HG02884 (cell line): ENCODE data around the gene MT2A.
A peak's percentile ranks its signal among the peaks of the same experiment; 100 is the strongest.
"Not testable (repeated sequence)": the region's sequence is repeated elsewhere in the genome, so short reads cannot be mapped to it uniquely, and the experiment has no call there.

Source experiments
- ATAC-seq: cut with Tn5 transposase; IDR thresholded peaks from one replicate; pipeline ENCODE4 v1.9.1; 2021; ENCODE audit warnings: mild to moderate bottlenecking, moderate library complexity; ENCODE audit not compliant: unreplicated experiment

MT2A gene

GRCh38 chr16:56608043-56608875 lies at the start of gene MT2A:
Gene MT2A, plus strand, starts transcription at chr16:56608584. Its CDS starts 72 bp downstream, at chr16:56608656.
- peak; percentile 87 for ATAC-seq

DNA sequence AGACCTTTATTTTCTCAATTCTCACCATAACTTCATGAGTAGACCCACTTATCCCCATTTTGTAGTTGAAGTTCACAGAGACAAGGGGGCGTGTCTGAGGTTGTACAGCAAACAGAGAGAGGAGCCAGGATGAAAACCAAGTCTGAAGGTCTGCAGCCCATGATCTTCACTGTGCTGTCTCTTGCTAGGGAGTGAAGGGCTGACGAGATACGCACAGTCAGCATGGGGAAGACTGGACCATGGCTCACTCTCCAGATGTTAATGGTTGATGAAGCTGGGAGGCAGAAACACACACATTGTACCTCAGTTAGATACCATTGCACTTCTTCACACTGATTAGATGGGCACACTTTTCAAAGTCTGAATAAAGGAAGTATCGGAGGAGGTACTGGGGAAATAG lies 49.3 kb upstream of the MT2A start:
- no peak for ATAC-seq

DNA sequence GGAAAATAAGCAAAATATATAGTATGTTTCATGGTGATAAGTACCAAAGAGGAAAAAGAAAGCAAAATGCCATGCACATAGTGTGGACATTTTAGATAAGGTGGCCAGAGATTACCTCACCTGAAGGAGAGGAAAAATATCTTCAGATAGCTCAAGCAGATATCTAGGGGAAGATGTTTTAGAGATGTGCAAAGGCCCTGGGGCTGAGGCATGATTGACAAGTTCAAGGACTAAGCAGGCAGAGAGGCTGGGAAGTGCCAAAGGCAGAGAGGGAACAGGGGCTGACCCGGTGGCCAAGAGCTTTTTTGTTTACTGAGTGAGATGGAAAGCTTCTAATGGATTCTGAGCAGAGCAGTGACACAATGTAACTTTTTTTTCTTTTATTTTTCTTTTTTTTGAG lies 47.9 kb upstream of the MT2A start:
- no peak for ATAC-seq

DNA sequence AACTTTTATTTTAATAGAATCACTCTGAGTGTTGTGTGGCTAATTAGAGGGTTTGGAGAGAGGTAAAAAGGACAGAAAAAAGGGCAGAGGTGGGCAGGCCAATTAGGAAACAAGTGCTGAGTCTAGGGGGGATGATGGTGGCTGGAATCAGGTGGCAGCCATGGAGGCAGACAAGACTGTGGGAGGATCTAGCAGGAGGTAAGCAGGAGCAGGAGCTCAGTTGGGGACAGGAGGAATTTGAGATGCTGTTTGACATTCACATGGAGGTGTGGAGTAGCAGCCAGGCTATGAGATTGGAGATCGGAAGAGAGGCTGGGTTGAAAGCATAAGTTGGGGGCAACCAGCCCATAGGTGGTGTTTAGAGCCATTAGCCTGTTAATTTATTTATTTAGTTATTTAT lies 47.3 kb upstream of the MT2A start:
- no peak for ATAC-seq

- no peak for ATAC-seq
These were observed 43.4 kb upstream of the MT2A start, which contains the start of gene MT4 for GRCh38 chr16:56564793-56565477. Gene MT4, plus strand, starts transcription at chr16:56565073. Its CDS starts 56 bp downstream, at chr16:56565129.

DNA sequence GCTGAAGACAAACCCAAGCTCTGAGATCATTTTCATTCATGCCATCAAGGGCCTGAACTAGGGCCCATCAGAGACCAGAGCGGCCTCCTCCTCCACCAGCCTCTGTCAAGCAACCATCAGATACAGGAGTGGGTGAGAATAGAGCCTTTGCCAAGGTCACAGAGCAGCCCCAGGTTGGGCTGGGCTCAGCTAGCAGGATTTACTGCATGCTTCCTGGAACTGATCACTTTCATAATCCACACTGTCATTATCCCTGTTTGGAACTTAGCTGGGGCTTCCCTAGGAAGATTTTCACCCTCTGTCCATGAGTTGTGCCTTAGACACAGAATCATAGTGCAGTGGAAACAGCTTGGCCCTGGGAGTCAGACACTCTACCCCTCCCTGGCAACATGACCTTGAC lies 38.4 kb upstream of the MT2A start:
- ATAC-seq, result no peak

DNA sequence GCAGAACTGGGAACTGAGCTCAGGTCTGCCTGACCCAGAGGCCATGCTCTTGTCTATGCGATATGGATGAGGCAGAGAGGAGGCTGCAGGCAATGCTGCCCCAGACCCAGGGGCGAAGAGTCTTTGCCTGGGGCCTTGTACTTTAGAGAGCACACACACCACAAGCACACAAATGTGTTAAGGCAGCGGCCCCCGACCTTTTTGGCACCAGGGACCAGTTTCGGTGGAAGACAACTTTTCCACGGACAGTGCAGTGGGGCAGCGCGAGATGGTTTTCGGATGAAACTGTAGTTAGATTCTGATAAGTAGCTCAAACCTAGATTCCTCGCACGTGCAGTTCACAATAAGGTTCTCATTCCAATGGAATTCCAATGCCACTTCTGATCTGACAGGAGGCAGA lies 36.9 kb upstream of the MT2A start:
- no peak for ATAC-seq

GRCh38 chr16:56574625-56575024 lies 33.8 kb upstream of the MT2A start:
- ATAC-seq, result no peak

DNA sequence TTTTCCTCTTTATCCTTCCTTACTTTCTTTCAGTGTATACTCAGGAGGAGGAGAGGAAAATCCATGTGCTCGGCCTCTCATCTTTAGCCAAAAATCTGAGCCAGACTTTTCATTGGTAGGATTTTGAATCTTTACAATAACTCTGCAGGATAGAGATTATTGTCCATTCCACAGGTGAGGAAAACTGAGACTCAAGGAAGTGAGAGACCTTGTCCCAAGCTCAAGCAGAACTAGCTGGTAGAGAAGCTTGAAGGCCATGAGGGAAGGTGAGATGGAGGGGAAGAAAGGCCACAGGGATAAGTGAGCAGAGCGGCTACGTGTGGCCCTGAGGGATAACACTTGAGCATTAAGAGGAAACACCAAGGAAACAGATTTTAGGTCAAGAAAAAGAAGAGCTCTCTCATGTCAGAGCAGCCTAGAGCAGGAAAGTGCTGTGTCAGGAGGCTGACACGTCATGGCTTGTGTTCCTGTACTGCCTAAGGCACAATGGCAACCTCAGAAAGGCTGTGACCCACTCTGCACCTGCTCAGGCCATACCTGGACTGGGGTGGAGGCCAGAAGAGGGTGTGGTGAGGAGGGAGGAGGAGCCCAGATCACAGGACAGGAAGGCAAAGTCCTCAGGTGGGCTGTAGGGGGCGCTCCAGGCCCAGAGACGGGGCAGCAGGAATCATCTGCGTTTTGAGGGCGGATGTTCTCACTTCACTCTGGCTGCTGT lies 31.6 kb upstream of the MT2A start:
- peak; percentile 85 for ATAC-seq

DNA sequence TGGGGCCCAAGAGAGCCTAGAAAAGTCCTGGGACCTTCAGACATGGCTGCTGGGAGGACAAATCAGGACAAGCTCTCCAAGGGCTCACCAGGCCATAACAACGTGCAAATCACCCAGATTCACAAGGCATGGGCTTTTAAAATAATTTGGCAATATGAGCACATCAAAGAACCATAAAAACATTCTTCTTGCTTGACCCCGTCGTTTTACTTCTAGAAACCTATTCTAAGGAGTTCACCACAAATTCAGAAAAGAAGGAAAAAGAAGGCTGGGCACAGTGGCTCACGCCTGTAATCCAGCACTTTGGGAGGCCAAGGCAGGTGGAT lies 31.1 kb upstream of the MT2A start:
- no peak for ATAC-seq

GRCh38 chr16:56580391-56581048 lies 27.9 kb upstream of the MT2A start:
- ATAC-seq, result no peak

DNA sequence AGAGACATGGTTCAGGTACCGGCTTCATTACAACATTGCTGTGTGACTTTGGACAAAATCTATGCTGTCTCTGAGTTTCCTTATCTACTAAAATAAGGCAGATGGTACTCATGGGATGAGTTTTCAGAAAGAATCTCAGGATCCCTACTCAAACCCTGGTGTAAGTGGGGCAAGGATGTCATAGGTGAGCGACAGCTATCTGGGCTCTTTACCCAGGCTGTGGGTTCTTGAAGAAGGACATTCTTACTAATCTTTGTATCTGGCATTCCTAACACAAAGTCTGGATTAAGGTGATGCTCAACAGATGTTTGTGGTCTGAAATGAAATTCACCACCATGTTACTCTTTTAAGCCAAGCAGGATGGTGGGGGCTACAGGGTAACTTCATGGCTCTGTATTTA lies 25.5 kb upstream of the MT2A start:
- not testable (repeated sequence) for ATAC-seq

- ATAC-seq, result no peak
These were observed 24.8 kb upstream of the MT2A start for GRCh38 chr16:56583351-56584168.

- no peak for ATAC-seq
These were observed 24.1 kb upstream of the MT2A start for GRCh38 chr16:56584276-56584675.

GRCh38 chr16:56588781-56589140 lies 19.6 kb upstream of the MT2A start:
- no peak for ATAC-seq

- ATAC-seq, result no peak
These were observed 19.0 kb upstream of the MT2A start, which contains the start of gene MT3 for GRCh38 chr16:56589141-56590039. Gene MT3, plus strand, starts transcription at chr16:56589528. Its CDS starts 63 bp downstream, at chr16:56589591.

DNA sequence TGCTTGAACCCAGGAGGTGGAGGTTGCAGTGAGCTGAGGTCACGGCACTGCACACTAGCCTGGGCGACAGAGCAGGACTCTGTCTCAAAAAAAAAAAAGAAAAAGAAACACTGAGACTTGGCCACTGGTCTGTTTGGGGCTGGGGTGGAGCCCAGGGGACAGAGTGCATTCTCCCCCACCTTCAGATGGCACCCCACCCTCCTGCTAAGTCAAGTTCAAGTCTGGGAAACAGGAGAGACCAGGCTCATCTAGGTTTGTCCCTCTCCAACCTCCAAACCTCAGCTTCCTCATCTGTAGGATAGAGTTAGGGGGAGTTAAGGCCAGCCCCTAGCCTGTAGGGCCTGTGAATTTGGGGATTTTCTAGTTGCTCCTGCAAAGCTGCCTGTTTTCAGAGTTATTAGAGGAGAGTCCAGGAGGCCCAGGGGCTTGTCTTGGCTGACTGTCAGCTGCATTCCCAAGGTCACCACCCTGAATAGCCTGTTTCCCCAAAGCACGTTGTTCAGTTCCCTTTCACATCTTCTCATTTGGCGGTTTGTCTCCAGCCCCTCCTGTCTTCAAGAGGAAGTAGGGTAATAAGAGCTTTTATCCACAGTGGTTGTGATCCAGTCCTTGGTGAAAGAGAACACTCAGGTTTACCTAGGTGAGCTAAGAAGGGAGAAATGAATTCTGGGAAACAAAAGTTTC lies 16.9 kb upstream of the MT2A start:
- ATAC-seq, result no peak

GRCh38 chr16:56593573-56594291 lies 14.7 kb upstream of the MT2A start:
- no peak for ATAC-seq
